Calu3 (cell line): Measurements from ENCODE around the gene PPP1R12B. TPM values are rescaled to one million over a fixed set of nuclear protein-coding genes. Genes with fewer than 3 reads are reported as not detected.
"Not testable (repeated sequence)": the region's sequence is repeated elsewhere in the genome, so short reads cannot be mapped to it uniquely, and the experiment has no call there.

Experiments
- BruUV-seq: library from RNA; stranded (reverse); fragments of 400-500 nt; replicated peaks from 2 replicates; lab custom pipeline; 2021; lab: Mats Ljungman, UMichigan
- CTCF ChIA-PET: fragments of 300-600 bp; sonication (Branson Sonifier 250); formaldehyde crosslinking; loops from one replicate; lab custom pipeline; 2022; ENCODE audit warnings: antibody characterized with exemption; lab: Charles Lee
- DNase-seq: peaks from one replicate; pipeline ENCODE4 v3.0.0; 2022
- H3K27ac Mint-ChIP-seq: one replicate; pipeline ENCODE4 v1.8.0; 2022; ENCODE audit warnings: mixed read lengths; ENCODE audit not compliant: unreplicated experiment
- H3K27me3 Mint-ChIP-seq: one replicate; pipeline ENCODE4 v1.8.0; 2022; ENCODE audit warnings: mixed read lengths; ENCODE audit not compliant: unreplicated experiment
- H3K36me3 Mint-ChIP-seq: one replicate; pipeline ENCODE4 v1.8.0; 2022; ENCODE audit warnings: mild to moderate bottlenecking, moderate library complexity, mixed read lengths; ENCODE audit not compliant: insufficient read depth, unreplicated experiment
- H3K4me1 Mint-ChIP-seq: one replicate; pipeline ENCODE4 v1.8.0; 2022; ENCODE audit warnings: mild to moderate bottlenecking, low read depth, mixed read lengths; ENCODE audit not compliant: unreplicated experiment
- H3K4me3 Mint-ChIP-seq: one replicate; pipeline ENCODE4 v1.8.0; 2022; ENCODE audit warnings: mild to moderate bottlenecking, low read depth, moderate library complexity, mixed read lengths; ENCODE audit not compliant: unreplicated experiment
- H3K9me3 Mint-ChIP-seq: one replicate; pipeline ENCODE4 v1.8.0; 2022; ENCODE audit warnings: low read depth, mixed read lengths; ENCODE audit not compliant: unreplicated experiment
- intact Hi-C: fragments of 100-400 bp; cut with micrococcal nuclease; formaldehyde crosslinking; loops from one replicate; pipeline ENCODE4 v1.10.0; 2022; ENCODE audit not compliant: unreplicated experiment
- total RNA-seq: library from RNA; stranded (reverse); gene quantifications from 2 replicates; pipeline ENCODE4 v1.2.3, GENCODE V29; 2022
- TF ChIP-seq, protein P1 (sequence below): fragments of 200-600 bp; IDR thresholded peaks from one replicate; pipeline ENCODE4 v1.8.0; 2022; ENCODE audit warnings: antibody characterized with exemption; ENCODE audit not compliant: unreplicated experiment

Gene PPP1R12B
- total RNA-seq, 1 experiment from 2014 or later = 31.8 TPM

DNA sequence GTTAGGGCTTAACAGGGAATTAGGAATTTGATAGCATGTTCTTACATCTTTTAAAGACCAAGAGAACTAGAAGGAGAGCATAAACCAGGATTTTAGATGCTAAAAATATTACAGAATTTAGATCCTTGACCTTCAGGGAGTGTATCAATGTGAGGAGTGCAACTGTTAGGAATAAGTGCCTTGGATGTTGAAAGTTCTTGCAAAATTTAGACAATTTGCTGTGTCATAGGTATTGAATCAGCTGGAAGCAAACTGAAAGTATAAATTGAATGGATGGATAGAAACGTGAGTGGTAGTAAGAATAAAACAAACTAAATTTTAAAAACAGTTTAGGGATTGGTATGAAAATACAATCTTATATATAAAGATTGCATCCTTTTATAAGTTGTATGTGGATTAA lies 27.7 kb downstream of the PPP1R12B start:
- H3K27me3 Mint-ChIP-seq = no peaks in the 10 kb centered on the region
- H3K4me1 Mint-ChIP-seq = peaks cover 30% of the 10 kb centered on the region
- H3K27ac Mint-ChIP-seq = no peak overlapping the region
- TF ChIP-seq, protein P1, sequence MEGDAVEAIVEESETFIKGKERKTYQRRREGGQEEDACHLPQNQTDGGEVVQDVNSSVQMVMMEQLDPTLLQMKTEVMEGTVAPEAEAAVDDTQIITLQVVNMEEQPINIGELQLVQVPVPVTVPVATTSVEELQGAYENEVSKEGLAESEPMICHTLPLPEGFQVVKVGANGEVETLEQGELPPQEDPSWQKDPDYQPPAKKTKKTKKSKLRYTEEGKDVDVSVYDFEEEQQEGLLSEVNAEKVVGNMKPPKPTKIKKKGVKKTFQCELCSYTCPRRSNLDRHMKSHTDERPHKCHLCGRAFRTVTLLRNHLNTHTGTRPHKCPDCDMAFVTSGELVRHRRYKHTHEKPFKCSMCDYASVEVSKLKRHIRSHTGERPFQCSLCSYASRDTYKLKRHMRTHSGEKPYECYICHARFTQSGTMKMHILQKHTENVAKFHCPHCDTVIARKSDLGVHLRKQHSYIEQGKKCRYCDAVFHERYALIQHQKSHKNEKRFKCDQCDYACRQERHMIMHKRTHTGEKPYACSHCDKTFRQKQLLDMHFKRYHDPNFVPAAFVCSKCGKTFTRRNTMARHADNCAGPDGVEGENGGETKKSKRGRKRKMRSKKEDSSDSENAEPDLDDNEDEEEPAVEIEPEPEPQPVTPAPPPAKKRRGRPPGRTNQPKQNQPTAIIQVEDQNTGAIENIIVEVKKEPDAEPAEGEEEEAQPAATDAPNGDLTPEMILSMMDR = no peak
- no peak overlapping the region for H3K4me3 Mint-ChIP-seq
- H3K9me3 Mint-ChIP-seq = peaks cover 2% of the 10 kb centered on the region
- CTCF ChIA-PET = no interaction called here
- no TSS peak for BruUV-seq
- H3K36me3 Mint-ChIP-seq = peaks cover 9% of the 10 kb centered on the region
- DNase-seq = no peak
- intact Hi-C loops = no loop called here

DNA sequence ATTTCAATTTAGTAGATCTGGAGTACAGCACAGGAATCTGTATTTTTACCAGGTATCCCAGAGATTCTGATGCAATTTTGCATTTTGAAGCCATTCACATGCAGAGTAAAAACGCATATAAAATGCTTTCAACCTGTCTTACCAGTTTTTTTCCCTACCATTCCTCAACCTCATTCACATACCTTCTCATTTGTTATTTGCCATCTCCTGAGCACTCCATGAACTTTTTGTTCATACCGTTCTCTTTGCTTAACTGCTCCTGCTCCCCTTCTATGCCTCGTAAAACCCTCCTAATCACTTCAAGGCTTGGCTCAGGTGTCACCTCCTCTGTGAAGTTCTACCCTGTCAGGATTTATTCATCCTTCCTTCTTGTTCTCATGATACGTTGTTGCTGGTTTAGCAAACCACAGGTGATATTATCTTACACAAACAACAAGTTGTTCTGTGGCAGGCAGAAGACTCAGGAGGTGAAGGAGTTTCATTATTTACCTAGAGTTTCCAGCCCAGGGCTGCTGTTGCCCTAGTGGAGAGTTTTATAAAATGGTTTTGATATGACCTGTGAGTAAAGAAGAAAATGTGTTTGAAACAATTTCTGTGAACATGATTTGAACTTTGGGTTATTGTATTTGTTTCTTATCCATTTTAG lies 31.5 kb downstream of the PPP1R12B start:
- intact Hi-C loops = not testable (repeated sequence)
- DNase-seq = peak; percentile 19

DNA sequence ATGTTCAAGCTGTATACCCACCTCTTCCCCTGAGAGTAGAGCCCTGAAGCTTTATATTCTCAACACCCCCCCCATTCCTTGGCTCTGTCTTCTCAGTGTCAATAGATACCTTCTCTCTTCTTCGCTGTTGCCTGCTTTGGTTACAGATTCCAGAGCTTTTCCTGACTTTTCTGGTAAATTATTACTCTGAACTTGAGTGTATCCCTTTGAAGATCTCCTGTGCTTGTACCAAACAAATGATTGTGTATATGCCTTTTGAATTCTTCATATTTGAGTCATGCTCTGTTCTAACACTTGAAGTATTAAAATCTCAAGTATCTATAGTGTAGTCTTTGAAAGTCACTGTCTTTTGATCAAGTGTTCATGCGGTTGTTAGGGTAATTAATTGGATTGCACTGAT lies 32.0 kb downstream of the PPP1R12B start:
- H3K4me3 Mint-ChIP-seq = peak overlapping the region; percentile 59
- not testable (repeated sequence) for H3K9me3 Mint-ChIP-seq

More for the DNA sequence above, 31.5 kb downstream of the PPP1R12B start:
- H3K4me1 Mint-ChIP-seq = peaks cover 32% of the 10 kb centered on the region
- H3K4me3 Mint-ChIP-seq = peak overlapping the region; percentile 59
- H3K9me3 Mint-ChIP-seq, H3K36me3 Mint-ChIP-seq, H3K27me3 Mint-ChIP-seq, CTCF ChIA-PET, BruUV-seq: not testable (repeated sequence)
- H3K27ac Mint-ChIP-seq = peak overlapping the region; percentile 63

DNA sequence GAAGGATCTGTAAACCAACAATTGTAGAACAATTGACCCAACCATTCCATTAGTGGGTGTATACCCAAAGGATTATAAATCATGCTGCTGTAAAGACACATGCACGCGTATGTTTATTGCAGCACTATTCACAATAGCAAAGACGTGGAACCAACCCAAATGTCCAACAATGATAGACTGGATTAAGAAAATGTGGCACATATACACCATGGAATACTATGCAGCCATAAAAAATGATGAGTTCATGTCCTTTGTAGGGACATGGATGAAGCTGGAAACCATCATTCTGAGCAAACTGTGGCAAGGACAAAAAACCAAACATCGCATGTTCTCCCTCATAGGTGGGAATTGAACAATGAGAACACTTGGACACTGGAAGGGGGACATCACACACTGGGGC lies 33.4 kb downstream of the PPP1R12B start:
- BruUV-seq, H3K27me3 Mint-ChIP-seq, H3K27ac Mint-ChIP-seq, intact Hi-C loops, DNase-seq, H3K9me3 Mint-ChIP-seq, H3K4me3 Mint-ChIP-seq, H3K36me3 Mint-ChIP-seq: not testable (repeated sequence)
- H3K4me1 Mint-ChIP-seq = peaks cover 32% of the 10 kb centered on the region
- CTCF ChIA-PET = interaction anchor here (1.0 kb wide), 1 partner anchor 20 kb away, joined by 3 read pairs; no protein-coding TSS in a partner anchor

More for the DNA sequence above, 32.0 kb downstream of the PPP1R12B start:
- intact Hi-C loops, H3K27me3 Mint-ChIP-seq, CTCF ChIA-PET, BruUV-seq, DNase-seq, H3K36me3 Mint-ChIP-seq: not testable (repeated sequence)
- peak overlapping the region; percentile 63 for H3K27ac Mint-ChIP-seq
- peaks cover 32% of the 10 kb centered on the region for H3K4me1 Mint-ChIP-seq

DNA sequence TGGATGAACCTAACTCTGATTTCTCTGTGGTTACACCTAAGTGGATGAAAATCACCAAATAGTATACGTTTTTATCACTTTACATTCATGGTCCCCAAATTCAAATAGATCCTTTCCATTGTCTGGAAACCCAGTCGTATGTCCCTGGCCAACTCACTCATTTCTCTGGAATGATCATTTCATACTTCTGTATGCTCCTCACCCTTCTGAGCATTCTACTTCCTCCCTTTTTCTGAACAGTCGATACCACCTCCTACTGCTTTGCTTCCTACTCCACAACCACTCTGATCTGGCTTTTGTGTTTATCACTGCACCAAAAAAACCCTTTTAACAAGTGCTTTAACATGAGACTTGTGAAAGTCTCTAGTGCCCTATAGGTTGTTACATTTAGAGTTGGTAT lies 47.3 kb downstream of the PPP1R12B start:
- H3K4me3 Mint-ChIP-seq, intact Hi-C loops, H3K27me3 Mint-ChIP-seq, CTCF ChIA-PET, H3K36me3 Mint-ChIP-seq, DNase-seq, H3K27ac Mint-ChIP-seq, BruUV-seq, H3K9me3 Mint-ChIP-seq: not testable (repeated sequence)
- H3K4me1 Mint-ChIP-seq = peaks cover 11% of the 10 kb centered on the region

DNA sequence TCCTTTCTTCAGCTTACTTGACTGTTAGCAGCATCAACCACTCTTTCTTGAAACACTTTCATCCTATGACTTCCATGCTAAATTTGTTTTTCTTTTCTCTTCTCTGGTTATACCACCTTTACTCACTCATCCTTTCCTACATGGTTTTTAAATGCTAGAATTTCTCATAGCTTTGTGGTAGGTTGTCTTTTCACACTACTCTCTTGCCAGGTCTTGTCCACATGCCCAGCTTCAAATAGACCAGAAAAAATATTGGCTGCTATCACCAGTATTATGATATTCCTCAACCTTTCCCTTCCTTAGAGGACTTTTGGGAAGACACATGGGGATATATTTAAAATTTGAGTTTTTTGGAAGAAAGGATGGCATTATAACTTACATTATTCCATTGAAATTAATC lies 48.8 kb downstream of the PPP1R12B start:
- H3K4me1 Mint-ChIP-seq = peaks cover 11% of the 10 kb centered on the region
- H3K27me3 Mint-ChIP-seq = no peaks in the 10 kb centered on the region
- H3K9me3 Mint-ChIP-seq = no peaks in the 10 kb centered on the region
- CTCF ChIA-PET = no interaction called here
- no peaks in the 10 kb centered on the region for H3K36me3 Mint-ChIP-seq
- H3K27ac Mint-ChIP-seq = no peak overlapping the region
- no peak for DNase-seq
- no peak overlapping the region for H3K4me3 Mint-ChIP-seq
- no TSS peak for BruUV-seq
- TF ChIP-seq, protein P1 = no peak
- intact Hi-C loops = no loop called here

DNA sequence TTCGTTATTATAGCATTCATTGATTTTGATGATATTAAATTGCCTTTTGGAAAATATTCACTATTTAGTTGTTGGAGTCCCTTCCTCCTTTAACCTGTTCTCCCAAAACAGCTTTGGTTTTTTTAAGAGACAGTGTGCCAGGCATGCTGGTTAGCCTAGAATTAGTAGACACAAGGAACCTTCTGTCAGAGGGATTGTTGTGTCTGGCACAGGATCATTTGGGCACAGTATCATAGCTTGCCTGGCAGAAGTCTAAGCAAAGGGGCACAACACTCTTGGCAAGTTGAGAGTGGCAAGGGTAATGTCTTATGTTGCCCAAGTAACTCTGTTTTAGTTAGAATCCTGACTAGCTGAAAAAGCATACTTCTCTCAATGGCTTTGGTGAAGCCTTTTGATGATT lies 49.9 kb downstream of the PPP1R12B start:
- BruUV-seq, intact Hi-C loops, H3K27ac Mint-ChIP-seq: not testable (repeated sequence)

DNA sequence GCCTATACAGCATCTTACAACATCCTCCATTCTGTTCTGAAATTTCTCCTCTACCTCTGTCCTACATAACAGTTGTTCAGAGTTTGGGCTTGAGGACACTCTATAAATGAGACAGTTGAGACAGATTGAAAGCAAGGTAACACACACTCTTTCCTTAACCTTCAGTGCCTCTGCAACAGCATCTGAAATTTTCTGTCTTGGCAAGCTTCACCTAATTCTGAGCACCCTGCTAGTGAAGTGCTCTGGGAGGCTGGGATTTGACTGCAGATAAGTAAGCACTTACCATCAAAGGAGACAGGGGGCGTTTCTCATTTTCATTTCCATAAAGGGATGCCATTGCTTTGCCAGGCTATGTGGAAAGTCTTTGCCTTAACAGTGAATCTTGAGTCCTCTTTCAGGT lies 53.3 kb downstream of the PPP1R12B start:
- CTCF ChIA-PET = interaction anchor here (0.6 to 0.9 kb wide), 2 partner anchors 20 to 44 kb away, joined by 3 read pairs; no protein-coding TSS in a partner anchor
- H3K27me3 Mint-ChIP-seq, H3K9me3 Mint-ChIP-seq, BruUV-seq, H3K4me1 Mint-ChIP-seq, intact Hi-C loops, H3K27ac Mint-ChIP-seq, H3K4me3 Mint-ChIP-seq, DNase-seq, H3K36me3 Mint-ChIP-seq: not testable (repeated sequence)

More for the DNA sequence above, 49.9 kb downstream of the PPP1R12B start:
- H3K4me3 Mint-ChIP-seq, H3K36me3 Mint-ChIP-seq, CTCF ChIA-PET, H3K27me3 Mint-ChIP-seq, H3K9me3 Mint-ChIP-seq, DNase-seq: not testable (repeated sequence)
- H3K4me1 Mint-ChIP-seq = peaks cover 11% of the 10 kb centered on the region
